Measurements from ENCODE around the gene AKAP8L.

DNA sequence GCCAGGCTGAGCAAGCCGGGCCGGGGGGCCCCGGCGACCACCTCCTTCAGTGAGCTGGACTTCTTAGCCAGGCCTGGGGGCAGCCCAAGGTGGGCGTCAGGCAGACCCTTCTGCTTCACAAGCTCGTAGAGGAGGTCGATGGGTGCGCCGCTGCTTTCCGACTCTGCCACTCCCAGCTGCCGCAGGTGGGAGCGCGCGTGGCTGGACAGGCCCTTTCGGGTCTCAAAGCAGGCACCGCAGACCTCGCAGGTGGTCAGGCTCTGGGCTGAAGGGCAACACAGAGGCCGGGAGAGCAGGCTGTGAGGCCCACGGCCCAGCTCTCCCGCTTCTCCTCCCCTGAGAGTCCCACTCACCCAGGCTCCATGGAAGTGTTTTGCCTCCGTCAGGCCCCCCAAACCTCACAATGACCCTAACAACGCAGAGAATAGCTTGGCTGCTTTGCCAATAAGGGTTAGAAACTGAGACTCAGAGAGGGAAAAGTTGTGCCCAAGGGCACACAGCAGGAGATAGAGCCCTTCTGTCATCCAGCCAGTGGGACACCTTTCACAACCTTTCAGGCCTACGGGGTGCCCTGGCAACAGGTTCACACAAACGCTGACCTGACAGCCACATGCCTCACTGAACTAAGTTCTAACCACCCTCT, 11.2 kb upstream of the AKAP8L start:
- TF ChIP-seq, protein P1, sequence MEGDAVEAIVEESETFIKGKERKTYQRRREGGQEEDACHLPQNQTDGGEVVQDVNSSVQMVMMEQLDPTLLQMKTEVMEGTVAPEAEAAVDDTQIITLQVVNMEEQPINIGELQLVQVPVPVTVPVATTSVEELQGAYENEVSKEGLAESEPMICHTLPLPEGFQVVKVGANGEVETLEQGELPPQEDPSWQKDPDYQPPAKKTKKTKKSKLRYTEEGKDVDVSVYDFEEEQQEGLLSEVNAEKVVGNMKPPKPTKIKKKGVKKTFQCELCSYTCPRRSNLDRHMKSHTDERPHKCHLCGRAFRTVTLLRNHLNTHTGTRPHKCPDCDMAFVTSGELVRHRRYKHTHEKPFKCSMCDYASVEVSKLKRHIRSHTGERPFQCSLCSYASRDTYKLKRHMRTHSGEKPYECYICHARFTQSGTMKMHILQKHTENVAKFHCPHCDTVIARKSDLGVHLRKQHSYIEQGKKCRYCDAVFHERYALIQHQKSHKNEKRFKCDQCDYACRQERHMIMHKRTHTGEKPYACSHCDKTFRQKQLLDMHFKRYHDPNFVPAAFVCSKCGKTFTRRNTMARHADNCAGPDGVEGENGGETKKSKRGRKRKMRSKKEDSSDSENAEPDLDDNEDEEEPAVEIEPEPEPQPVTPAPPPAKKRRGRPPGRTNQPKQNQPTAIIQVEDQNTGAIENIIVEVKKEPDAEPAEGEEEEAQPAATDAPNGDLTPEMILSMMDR (IDR thresholded peaks at IDR 0.05; ENCODE audit: low read depth, low read length), result no peak
- TF ChIP-seq POLR2A (IDR thresholded peaks at IDR 0.05; ENCODE audit: extremely low read depth, insufficient read length) (no peak), MYC (IDR thresholded peaks at IDR 0.05; ENCODE audit: low read depth, low read length) (no peak)

Data from NB4 (cell line).